Activated CD4-positive, alpha-beta T cell treated with anti-CD3 and anti-CD28 coated beads for 4 hours (primary cell): ENCODE results near the gene HPS5.
"Not testable (repeated sequence)": the region's sequence is repeated elsewhere in the genome, so short reads cannot be mapped to it uniquely, and the experiment has no call there.

Source experiments
- DNase-seq, 2 donors: peaks; one replicate each; pipeline ENCODE4 v3.0.0-alpha.2; 2020

Gene HPS5

GRCh38 chr11:18315893-18316292, 6.0 kb downstream of the HPS5 start:
- no peak for DNase-seq

- no peak for DNase-seq
Observed at GRCh38 chr11:18314784-18315523, 7.0 kb downstream of the HPS5 start.

GRCh38 chr11:18313965-18314763, 7.8 kb downstream of the HPS5 start:
- DNase-seq, result no peak

- no peak for DNase-seq
Observed at GRCh38 chr11:18312663-18313420, 9.1 kb downstream of the HPS5 start.

- DNase-seq, result no peak
Observed at GRCh38 chr11:18312012-18312411, 9.9 kb downstream of the HPS5 start.

GRCh38 chr11:18310800-18311340, 11.1 kb downstream of the HPS5 start:
- DNase-seq, result no peak

GRCh38 chr11:18309691-18310090, 12.2 kb downstream of the HPS5 start:
- DNase-seq, result no peak

- DNase-seq, result no peak
Observed at GRCh38 chr11:18308242-18308641, 13.7 kb downstream of the HPS5 start.

- DNase-seq, result no peak
Observed at GRCh38 chr11:18307461-18308139, 14.3 kb downstream of the HPS5 start.

- DNase-seq, result no peak
Observed at GRCh38 chr11:18304745-18305144, 17.2 kb downstream of the HPS5 start.

- DNase-seq, result no peak
Observed at GRCh38 chr11:18299721-18300120, 22.2 kb downstream of the HPS5 start.

GRCh38 chr11:18295316-18295715, 26.6 kb downstream of the HPS5 start:
- DNase-seq, result no peak

- DNase-seq, result no peak
Observed at GRCh38 chr11:18294862-18295261, 27.1 kb downstream of the HPS5 start.

- DNase-seq, result no peak
Observed at GRCh38 chr11:18288911-18289310, 33.0 kb downstream of the HPS5 start.

GRCh38 chr11:18285841-18286240, 36.1 kb downstream of the HPS5 start:
- no peak for DNase-seq

GRCh38 chr11:18282626-18283025, 39.3 kb downstream of the HPS5 start:
- no peak for DNase-seq

GRCh38 chr11:18280438-18281045, 41.4 kb downstream of the HPS5 start:
- DNase-seq, result no peak

- no peak for DNase-seq
Observed at GRCh38 chr11:18277565-18278271, 44.2 kb downstream of the HPS5 start.

GRCh38 chr11:18271206-18271605, 50.7 kb downstream of the HPS5 start:
- no peak for DNase-seq

GRCh38 chr11:18270102-18270501, 51.8 kb downstream of the HPS5 start:
- no peak for DNase-seq

- not testable (repeated sequence) for DNase-seq
Observed at GRCh38 chr11:18269252-18269651, 52.7 kb downstream of the HPS5 start.
